SHP77 treated with DMSO at 0.1 percent for 48 hours (cell line): ENCODE results near the gene RNF144A.
A peak's percentile ranks its signal among the peaks of the same experiment; 100 is the strongest.
"Not testable (repeated sequence)": the region's sequence is repeated elsewhere in the genome, so short reads cannot be mapped to it uniquely, and the experiment has no call there.

Experiments
- DNase-seq: peaks from one replicate; lab custom pipeline; 2025; lab: John Stamatoyannopoulos, UW

The RNF144A gene

DNA sequence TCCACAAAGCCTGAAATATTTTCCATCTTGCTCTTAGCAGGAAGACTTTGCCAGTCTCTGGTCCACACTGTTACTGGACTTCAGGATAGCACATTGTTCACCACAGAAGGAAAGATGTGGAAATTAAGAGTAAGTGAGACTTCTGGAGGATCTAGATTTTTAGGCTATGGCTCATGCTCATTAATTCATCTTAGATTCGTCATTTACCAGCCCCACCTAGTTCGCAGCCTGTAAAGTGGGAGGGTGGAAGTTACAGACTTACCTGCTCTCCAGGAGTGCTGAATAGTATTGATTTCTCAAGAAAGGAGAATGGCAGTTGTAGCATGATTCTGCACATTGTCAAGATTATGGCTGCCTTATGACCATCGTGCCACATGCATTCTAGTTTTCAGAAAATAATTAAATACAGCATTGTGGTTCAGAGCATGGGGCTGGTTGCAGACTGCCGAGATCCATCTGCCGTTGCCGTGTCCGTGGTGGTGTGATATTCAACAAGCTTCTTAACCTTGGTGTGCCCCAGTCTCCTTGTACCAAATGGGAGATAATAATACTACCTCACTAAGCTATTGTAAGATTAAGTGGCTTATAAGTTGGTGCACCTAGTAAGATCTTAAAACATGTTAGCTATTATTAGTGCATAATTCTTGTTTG lies 56.8 kb downstream of the RNF144A start:
- DNase-seq, result no peak

DNA sequence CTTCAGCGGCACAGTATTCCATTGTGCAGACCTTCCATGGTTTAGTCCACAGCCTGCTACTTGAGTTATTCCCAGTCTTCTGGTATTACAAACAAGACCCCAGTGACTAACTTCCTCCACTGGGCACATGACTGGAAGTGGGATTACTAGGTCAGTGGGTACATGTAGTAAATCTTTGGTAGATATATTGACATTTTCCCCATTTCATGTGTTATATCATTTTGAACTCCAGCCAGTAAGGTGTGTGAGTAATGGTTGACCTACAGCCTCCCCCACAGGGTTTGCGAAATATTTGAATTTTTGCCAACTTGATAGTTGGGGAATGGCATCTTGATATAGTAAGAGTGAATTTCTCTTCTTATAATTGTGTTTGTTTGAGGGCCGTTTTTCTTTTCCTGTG lies 58.8 kb downstream of the RNF144A start:
- no peak for DNase-seq

DNA sequence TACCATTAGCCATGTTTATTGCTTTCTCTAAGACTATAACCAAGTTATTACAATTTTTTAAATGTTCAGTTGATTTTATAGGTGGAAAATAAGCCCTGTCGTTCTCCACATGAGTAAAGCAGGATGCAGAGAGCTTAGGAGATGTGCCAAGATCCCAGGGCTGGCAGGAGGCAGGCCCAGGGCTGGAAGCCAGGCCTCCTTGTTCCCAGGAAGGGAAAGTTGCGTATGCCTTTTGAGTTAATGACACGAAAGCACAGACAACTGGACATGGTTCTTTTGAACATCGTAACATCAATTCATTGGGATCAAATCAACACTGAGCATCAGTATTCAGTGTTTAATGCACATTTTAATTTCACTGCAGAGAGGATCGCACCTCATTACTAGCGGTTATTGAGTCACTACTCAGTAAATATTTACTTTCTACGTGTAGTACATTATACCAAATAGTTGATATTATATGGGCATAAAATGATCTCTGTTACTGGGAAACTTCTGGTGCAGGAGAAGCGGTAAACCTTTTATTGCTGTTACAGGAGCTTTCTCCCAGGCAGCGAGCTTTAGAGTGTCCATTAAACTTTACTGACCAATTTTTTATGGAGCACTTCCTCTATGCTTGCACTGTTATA lies 60.0 kb downstream of the RNF144A start:
- DNase-seq, result peak; percentile 45

DNA sequence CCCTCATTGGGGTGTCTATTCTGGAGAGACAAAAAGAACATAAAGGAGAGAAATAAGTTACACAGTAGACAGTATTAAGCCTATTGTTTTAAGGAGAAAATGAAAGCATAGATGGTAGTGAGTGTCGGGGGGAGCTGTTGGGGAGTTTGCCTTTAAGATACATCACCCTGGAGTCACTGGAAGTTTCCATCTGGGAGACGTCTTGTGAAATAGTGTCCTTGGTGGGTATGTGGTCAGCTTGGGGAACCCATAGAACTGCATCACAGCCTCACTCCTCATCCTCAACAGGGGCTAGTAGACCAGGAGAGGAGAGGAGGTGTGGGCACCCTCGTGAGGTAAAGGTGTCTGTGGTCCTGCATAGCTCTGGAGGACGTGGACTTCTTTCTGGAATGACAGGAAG lies 60.6 kb downstream of the RNF144A start:
- no peak for DNase-seq

DNA sequence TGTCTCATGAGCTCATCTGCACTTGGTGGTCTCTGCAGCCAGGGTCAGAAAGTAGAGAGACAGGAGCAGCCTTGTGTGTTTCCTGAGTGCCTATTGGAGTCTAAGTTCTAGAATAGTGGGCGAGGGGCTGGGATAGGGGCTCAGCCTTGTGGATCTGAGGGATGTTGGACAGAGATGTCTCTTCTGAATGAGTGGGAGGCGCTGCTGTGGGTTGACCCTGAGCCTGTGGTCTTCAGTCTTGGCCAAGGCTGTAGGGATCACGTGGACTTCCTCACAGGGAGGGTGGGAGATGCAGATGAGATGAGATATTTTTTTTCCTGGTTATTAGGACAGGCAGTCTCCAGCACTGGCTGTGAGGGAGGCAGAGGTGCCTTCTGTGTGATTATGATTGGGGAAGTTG lies 61.8 kb downstream of the RNF144A start:
- no peak for DNase-seq

DNA sequence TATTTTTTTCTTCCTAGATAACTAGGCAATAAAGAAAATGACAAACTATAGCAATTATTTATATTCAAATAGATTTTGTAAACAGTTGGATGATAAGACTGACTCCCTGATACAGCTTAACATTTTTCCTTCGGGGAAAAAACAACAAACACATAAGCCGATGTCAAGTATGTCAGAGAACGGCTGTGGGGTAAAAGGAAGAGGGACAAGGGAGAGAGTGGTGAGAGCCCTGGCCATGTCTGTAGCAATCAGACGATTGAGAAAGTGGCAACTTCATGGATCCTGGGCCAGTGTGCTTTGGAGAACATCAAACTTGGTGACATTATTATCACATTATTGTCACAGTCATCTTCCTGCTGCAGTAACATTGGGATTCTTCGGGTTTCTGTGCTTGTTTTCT lies 65.2 kb downstream of the RNF144A start:
- DNase-seq, result no peak

DNA sequence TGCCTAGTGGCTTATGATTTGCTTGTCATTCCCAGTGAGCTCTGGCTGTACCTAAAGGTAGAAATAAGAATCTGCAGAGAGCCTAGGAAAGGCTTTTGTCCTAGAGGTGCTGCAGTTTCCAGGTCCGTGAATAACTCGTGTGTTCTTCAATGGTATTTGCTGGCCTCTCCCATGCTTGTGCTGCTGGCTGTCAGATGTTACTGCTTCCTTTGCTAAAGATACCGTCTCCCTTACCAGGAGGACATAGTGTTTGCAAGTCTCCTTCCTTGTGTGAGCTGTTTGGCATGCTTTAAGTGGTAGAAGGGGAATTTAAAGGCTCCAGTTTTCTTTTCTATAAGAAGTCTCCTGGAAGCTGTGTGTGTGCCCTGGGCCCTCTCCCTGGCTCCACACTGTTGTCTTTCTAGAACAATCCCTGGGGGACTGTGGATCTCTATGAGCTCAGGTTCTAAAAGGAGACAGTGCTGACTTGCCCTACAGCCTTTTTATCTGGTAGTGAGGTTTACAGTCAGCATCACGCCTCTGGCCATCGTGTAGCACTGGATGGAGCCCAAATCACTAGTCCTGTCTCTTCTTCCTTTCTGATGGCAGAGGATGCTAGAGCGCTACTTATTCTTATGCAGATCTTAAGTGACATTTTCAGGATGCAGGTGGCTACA lies 65.8 kb downstream of the RNF144A start:
- no peak for DNase-seq

DNA sequence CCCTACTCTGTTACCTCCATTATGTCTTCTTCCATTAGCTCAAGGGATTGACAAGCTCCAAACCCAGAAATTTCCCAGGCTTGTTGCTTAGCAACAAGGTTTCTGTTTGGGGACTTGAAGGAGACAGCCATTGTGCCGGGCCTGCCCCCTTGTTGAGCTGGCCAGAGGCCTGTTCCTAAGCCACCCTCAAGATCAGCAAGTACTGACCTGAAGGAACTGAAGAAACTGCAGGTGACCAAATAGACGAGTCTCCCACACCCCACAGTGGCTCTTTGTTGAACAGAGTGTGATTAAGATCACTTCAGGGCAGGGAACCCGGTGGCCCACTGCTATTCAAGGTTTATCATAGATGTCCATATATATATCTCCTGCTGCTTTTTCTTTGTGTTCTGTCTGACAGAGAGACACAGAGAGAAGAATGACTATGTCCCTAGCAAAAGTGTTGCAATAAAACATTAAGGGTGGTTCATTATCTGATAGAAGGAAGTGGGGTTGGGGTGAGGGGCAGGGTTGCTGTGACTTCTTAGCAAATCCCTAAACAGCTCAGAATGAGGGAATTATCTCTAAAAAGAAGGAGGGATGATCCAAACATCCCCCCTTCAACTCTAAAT lies 69.2 kb downstream of the RNF144A start:
- DNase-seq, result no peak

DNA sequence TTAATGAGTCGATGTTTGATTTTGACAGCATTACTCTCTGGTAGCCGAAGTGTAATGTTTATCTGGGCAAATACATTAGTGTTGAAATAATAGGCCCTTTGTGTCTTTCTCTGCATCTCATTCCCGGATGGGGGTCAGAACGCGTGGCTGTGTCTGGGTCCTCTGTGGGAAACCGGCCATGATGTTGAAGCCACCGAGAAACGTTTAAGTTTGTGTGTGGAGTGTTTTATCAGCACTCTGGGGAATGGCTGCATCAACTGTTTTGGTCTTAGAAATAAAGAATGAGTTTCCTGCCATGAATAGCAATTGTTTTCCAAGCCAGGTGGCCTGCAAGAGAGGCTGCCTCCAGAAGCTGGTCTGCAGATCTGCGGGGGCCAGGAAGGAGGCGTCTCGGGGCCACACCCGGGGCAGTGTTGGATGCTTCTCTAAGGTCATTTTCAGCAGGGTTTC lies 69.7 kb downstream of the RNF144A start:
- no peak for DNase-seq

DNA sequence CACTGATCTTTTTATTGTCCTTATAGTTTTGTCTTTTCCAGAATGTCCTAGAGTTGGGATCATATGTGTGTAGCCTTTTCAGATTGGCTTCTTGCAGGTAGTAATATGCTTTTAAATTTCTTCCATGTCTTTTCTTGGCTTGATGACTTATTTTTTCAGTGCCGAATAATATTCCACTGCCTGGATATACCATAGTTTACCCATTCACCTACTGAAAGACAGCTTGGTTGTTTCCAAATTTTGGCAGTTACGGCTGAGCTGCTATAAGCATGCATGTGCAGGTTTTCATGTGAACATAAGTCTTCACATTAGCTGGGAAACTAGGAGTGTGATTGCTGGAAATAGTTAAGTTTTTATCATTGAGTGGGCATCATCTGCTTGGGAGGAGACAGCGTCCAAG lies 73.7 kb downstream of the RNF144A start:
- no peak for DNase-seq

DNA sequence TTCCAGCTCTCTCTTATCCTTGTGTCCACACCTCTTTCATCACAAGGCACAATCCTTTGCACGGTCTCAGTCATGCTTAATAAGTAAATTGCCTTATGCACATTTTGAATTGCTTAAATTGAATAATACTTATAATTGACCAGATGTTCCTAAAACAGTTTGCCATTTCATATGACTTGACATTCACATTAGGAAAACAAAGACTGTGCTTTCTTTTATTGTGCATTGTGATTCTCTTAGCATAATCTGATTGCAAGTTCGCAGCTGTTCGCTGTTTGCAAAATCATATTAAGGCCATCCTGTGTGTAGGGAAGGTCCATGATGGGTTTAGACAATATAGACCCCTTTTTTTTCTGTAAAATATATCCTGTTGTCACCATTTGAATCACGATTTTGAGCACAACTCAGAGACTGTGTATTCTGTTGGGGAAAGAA lies 75.6 kb downstream of the RNF144A start:
- DNase-seq, result no peak

DNA sequence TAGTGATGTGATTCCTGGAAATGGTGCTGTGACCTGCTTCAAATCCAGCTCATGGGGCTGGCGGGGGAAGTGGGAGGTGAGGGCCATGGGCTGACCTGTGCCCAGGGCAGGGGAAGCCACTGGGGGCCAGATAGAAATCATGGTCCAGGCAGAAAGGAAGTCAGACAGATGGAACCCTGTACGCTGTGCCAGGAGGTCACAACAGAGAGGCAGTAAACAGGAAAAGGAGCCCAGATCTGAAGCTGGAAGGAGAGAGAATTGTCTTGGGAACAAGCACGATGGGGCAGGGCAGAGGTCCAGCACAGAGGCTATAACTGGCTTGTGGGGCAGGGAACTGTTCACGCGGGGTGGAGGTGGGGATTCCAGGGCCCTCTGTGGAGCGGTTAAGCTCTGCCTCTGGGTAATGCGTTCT lies 76.0 kb downstream of the RNF144A start:
- DNase-seq, result no peak

DNA sequence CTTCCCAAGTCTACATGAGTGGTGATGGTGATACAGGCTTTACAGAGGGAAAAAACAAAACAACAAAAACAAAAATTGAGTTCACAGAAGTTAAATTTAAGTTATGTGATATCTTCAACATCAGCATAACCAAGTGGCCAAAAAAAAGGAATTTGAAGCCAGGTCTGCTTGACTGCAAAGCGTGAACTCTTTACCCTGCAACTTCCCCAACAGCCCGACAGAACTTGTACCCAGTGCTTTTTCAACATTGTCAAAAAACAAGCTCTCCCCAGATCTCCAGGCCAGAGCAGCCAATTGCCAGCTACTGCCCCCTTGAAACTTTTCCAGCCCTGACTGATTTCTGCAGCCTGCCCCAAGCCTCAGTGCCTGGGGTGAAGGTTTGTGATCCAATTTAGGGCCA lies 76.7 kb downstream of the RNF144A start:
- no peak for DNase-seq

DNA sequence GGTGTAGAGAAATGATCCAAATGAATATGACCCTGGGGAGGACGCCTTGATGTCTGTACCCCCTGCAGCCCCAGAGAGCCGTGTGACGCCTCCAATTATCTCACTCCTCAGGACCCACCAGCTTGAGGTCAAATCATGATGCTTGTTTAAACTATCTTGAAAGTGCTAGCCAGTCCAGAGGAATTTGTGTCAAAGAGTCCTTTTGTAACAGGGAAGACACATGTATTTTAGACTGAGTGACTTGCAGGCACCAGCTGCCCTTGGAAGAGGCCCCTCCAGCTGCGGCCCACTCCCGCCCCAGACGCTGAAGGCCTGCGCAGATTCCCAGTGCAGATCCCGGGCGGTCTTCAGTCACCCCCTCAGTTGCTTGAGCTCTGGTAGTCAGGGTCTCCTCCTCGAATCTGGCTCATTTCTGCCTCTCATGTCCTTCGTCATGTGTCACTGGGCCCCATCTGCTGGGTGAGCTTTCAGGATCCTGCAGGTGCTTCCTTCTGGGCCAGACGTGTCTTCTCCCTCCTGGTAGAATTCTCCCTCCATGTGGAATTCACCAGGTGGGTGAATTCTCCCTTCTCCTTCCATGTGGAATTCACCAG lies 77.4 kb downstream of the RNF144A start:
- DNase-seq, result no peak

DNA sequence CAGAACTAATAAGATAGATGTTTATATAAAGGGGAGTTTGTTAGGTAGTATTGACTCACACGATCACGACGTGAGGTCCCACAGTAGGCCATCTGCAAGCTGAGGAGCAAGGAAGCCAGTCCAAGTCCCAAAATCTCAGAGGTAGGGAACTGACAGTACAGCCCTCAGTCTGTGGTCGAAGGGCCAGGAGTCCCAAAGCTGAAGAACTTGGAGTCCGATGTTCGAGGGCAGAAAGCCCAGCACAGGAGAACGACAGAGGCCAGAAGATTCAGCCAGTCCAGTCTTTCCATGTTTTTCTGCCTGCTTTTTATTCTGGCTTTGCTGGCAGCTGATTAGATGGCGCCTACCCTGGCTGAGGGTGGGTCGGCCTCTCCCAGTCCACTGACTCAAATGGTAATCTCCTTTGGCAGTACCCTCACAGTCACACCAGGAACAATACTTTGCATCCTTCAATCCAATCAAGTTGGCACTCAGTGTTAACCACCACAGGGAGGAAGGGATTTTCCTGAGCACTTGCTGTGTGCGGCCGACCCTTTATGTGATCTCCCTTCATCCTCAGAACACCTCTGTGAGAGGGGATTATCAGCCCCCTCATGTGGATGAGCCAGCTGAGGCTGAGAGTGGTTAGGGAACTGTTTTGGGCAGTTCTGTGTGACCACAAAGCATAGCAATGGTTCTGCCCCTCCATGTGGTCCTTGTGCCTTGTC lies 78.3 kb downstream of the RNF144A start:
- DNase-seq, result no peak

DNA sequence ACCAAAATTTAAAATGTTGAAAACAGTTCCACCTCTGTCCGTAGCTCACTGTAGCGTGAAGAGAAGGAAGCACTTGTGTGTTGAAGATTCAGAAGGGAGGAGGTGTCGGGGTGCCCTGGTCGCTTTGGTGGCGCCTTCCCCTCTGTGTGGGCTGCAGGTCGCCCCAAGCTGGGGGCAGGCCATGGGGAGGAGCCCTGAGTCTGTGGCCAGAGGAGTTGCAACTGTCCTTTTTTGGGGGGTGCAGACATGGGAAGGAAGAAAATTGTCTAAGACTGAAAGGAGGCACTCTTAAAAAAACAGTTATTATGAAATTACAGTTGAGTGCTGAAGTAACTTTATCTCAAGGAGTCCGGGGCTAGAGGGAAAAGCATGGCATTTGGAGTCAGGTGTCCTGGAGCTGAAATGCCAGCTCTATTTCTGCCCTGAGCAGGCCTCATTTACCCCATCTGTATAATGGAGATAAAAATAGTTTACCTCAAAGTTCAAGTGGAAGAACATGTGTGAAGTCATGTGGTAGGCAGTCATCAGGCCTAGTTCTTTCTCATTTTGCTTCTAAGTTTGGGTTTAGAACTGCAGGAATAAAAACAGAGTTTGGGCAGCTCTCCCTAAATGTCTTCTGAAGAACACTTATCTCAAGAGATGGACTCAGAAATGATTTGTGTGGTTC lies 82.1 kb downstream of the RNF144A start:
- DNase-seq, result no peak

DNA sequence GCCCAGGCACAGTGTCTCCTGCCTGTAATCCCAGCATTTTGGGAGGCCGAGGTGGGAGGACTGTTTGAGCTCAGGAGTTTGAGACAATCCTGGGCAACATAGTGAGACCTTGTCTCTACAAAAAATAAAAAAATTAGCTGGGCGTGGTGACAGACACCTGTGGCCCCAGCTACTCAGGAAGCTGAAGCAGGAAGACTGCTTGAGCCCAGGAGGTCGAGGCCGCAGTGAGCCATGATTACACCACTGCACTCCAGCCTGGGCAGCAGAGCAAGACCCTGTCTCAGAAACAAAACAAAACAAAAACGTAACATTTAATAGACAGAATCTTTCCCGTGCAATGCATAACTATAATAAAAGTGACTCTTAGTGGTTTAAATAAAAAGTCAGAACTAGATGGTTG lies 84.2 kb downstream of the RNF144A start:
- DNase-seq, result not testable (repeated sequence)

DNA sequence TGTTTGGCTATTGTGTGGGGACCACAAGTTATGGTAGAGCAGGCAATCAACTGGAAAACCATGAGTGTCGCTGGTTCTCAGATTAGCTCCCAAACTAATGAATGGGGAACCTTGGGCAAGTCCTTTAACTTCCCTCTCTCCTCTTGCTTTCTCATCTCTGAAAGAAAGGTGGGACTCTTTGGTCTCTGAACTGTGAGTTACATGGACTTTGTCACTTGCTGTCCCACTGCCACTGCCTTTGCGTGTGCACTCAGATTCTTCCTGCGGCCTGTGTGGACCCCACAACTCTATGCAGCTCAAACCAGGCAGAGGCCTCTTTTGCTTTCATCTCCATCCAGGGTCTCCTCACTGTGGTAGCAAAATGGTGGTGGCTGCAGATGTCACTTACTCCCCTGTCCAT lies 86.7 kb downstream of the RNF144A start:
- no peak for DNase-seq

DNA sequence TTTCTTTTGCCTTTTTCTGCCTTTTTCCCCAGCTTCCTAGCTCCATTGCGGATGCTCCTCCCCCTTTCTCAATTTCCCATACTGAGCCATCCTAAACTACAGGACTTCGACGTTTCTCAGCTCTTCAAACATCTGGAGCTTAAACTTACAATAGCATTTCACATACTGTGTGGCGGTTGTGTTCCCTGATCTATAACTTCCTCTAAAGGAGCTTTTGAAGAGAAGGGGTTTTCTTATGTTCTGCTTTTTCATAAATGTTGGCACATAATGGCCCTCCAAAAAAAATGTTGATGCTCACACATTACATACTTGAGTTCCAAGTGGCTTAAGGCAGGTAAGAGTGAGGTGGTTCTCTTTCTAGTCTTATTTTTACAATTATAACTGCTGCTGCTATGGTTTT lies 87.4 kb downstream of the RNF144A start:
- no peak for DNase-seq

DNA sequence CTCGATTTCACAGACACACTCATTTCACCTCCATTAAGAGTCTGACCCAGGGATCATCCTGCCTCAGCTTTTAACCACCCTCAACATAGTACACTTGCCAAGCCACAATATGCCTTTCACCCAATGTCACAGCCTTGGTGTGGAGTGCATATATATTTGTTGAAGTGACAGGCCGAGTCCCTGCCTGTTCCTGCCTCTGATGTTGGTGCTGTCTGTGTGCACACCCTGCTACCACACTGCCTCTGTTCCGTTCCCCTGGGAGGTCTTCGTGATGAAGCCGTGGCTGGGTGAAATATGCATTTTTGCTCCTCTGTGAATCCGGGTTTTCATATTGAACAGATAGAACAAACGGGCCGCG lies 90.3 kb downstream of the RNF144A start:
- DNase-seq, result no peak
